ENCODE measurements around the gene MACROD2. TPM values are rescaled to one million over a fixed set of nuclear protein-coding genes. Genes with fewer than 3 reads are reported as not detected.

MACROD2 gene
- total RNA-seq, 1 experiment from 2014 or later, result 1.6 TPM

DNA sequence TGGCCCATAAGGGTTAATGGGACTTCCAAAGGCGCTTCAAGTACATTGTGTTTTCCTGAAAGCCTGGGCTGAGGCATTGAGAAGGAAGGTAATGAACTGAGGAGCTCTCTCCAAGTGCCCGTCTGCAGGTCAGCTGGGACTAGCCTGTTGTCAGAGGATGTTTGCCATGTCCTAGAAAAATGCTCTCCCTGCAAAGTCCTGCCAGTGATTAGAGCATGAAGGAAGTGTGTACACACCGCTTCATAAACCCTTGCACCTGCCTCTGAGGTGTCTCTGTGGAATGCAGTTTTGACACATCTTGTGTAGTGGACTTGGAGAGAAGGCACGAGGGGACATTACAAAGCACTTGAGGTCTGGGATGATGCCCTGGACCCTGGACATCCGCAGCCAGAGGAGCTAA, 2071.3 kb downstream of the MACROD2 start:
- peaks cover 0 to 6% (median 0%) of the 10 kb centered on the region in 3 experiments; a peak in 3 of 7 replicates for H3K36me3 Mint-ChIP-seq (ENCODE audit: insufficient read depth in 1 of 3, low read depth in 3 of 3)
- no CpG with 5 or more reads among the region's 5 CpGs for WGBS (ENCODE audit: extremely low coverage, insufficient read length, low lambda C conversion rate)

More for the DNA sequence above, 2071.3 kb downstream of the MACROD2 start:
- H2BK120ac ChIP-seq (ENCODE audit: low read depth, low read length, poor library complexity, severe bottlenecking), result no peak overlapping the region
- no peak overlapping the region for H2BK20ac ChIP-seq (ENCODE audit: low read depth, low read length, poor library complexity, severe bottlenecking)
- no peak overlapping the region for H2AK5ac ChIP-seq (ENCODE audit: insufficient read length, low read length)
- Mint-ChIP-seq H3K9me3 (peaks cover 0 to 9% of the 10 kb centered on the region in 2 experiments; a peak in 4 of 5 replicates), H3K27me3 (ENCODE audit: low read depth) (no peaks in the 10 kb centered on the region; the same call in 1 of the 2 replicates), H3K27ac (no peak overlapping the region), H3K4me1 (peaks cover 37 to 40% of the 10 kb centered on the region in 2 experiments), H3K4me3 (no peak overlapping the region)
- H3K9me3 ChIP-seq (ENCODE audit: control insufficient read depth, low read depth, low read length), result no peaks in the 10 kb centered on the region
- H3K14ac ChIP-seq (ENCODE audit: insufficient read depth, low read length), result no peak overlapping the region
- H3K56ac ChIP-seq (ENCODE audit: insufficient read length, low read depth, low read length), result no peak overlapping the region
- no peak overlapping the region for H2BK15ac ChIP-seq (ENCODE audit: low read depth, low read length)
- H4K91ac ChIP-seq (ENCODE audit: insufficient read length, low read depth, low read length), result no peak overlapping the region
- peaks cover 11% of the 10 kb centered on the region; the same call in 1 of the 2 replicates for H3K4me1 ChIP-seq (ENCODE audit: insufficient read depth, low read length)
- H3K79me1 ChIP-seq (ENCODE audit: insufficient read depth, low read depth, low read length, poor library complexity, severe bottlenecking), result no peaks in the 10 kb centered on the region
- no peaks in the 10 kb centered on the region for H4K20me1 ChIP-seq (ENCODE audit: control insufficient read depth, insufficient read depth, insufficient read length)
- no peak overlapping the region for H4K5ac ChIP-seq (ENCODE audit: insufficient read length, low read depth, low read length)
- H2BK5ac ChIP-seq (ENCODE audit: insufficient read length, low read length), result no peak overlapping the region
- H3K18ac ChIP-seq (ENCODE audit: insufficient read length, low read depth, low read length), result no peak overlapping the region
- H3K27me3 ChIP-seq (ENCODE audit: insufficient read depth, low read length), result no peaks in the 10 kb centered on the region
- no peak overlapping the region for H3K27ac ChIP-seq (ENCODE audit: insufficient read length, low read depth, low read length)
- no peak overlapping the region for H3K9ac ChIP-seq (ENCODE audit: extremely low read depth, insufficient read length, low read length)
- H3T11ph ChIP-seq (ENCODE audit: low read length), result no peak overlapping the region
- H3K4me2 ChIP-seq (ENCODE audit: insufficient read depth, insufficient read length, low read length), result no peak overlapping the region
- H3K23me2 ChIP-seq (ENCODE audit: insufficient read length, low read depth, low read length, poor library complexity, severe bottlenecking), result no peaks in the 10 kb centered on the region
- H4K8ac ChIP-seq (replicated peaks; ENCODE audit: insufficient read length, low read depth, low read length), result no peak overlapping the region
- TF ChIP-seq, protein P1, sequence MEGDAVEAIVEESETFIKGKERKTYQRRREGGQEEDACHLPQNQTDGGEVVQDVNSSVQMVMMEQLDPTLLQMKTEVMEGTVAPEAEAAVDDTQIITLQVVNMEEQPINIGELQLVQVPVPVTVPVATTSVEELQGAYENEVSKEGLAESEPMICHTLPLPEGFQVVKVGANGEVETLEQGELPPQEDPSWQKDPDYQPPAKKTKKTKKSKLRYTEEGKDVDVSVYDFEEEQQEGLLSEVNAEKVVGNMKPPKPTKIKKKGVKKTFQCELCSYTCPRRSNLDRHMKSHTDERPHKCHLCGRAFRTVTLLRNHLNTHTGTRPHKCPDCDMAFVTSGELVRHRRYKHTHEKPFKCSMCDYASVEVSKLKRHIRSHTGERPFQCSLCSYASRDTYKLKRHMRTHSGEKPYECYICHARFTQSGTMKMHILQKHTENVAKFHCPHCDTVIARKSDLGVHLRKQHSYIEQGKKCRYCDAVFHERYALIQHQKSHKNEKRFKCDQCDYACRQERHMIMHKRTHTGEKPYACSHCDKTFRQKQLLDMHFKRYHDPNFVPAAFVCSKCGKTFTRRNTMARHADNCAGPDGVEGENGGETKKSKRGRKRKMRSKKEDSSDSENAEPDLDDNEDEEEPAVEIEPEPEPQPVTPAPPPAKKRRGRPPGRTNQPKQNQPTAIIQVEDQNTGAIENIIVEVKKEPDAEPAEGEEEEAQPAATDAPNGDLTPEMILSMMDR (conservative IDR thresholded peaks at IDR 0.05), result no peak
- H3K79me2 ChIP-seq (ENCODE audit: insufficient read depth, low read length), result no peaks in the 10 kb centered on the region
- H2AFZ ChIP-seq (ENCODE audit: low read length), result no peak overlapping the region
- H2BK12ac ChIP-seq (ENCODE audit: insufficient read length, low read depth, low read length), result no peak overlapping the region
- no peak for DNase-seq
- H3K4ac ChIP-seq (ENCODE audit: low read depth, low read length), result no peak overlapping the region
- H3K23ac ChIP-seq (ENCODE audit: insufficient read length, low read depth, low read length), result no peak overlapping the region

Data from H9 (cell line).